Measurements from ENCODE around the gene PPIL4.

The PPIL4 gene

GRCh38 chr6:149458196-149458595 is 87.6 kb downstream of the PPIL4 start:
- H3K4me1 ChIP-seq (ENCODE audit: insufficient read depth, poor library complexity, severe bottlenecking) = peaks cover 5% of the 10 kb centered on the region
- H3K27me3 ChIP-seq (ENCODE audit: insufficient read depth, poor library complexity, severe bottlenecking) = no peaks in the 10 kb centered on the region

GRCh38 chr6:149457316-149457884 is 88.4 kb downstream of the PPIL4 start:
- no peak for DNase-seq (ENCODE audit: low spot score)

More at GRCh38 chr6:149458196-149458595, 87.6 kb downstream of the PPIL4 start:
- no peak for TF ChIP-seq CTCF (IDR thresholded peaks at IDR 0.05; ENCODE audit: poor library complexity, severe bottlenecking)
- no peak for DNase-seq (ENCODE audit: low spot score)
- no peak overlapping the region for H3K27ac ChIP-seq (ENCODE audit: poor library complexity, severe bottlenecking)
- no peaks in the 10 kb centered on the region for H3K9me3 ChIP-seq (ENCODE audit: severe bottlenecking)
- H3K36me3 ChIP-seq (ENCODE audit: low read depth) = no peaks in the 10 kb centered on the region
- H3K4me3 ChIP-seq (ENCODE audit: severe bottlenecking) = no peak overlapping the region
- no peak for ATAC-seq (ENCODE audit: low read depth)

DNA sequence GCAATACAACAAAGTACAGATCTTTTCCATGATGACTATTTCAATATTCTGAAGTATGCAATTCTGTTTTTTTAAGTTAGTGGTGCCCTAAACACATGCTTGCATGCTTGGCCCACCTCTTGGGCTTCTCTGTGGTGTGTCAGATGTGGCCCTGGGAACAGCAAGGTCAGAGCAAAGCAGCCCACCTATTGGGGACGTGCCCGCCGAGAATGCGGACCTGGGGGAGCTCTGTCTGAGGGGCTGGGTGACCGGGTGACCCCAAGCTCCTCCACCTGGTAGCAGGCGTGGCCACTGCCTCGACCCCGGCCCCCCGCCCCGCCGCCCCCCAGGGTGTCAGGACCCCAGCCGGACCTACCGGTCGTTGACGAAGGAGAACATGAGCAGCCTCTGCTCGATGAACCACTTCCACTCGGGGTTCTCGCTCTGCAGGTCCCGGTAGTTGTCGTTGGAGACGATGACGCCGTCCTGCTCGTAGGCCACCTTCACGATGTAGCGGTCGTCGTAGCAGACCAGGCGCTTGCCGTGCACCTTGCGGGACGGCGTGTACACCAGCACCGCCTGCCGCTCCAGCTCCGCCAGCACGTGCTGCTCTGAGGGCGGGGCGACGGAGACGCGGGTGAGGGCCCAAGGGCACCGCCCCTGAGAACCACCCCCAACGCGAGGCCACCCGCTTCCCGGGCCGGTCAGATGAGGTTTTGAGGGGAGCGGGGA is 89.4 kb downstream of the PPIL4 start:
- Histone ChIP-seq H3K4me1 (ENCODE audit: insufficient read depth, poor library complexity, severe bottlenecking) (peaks cover 5% of the 10 kb centered on the region), H3K27me3 (ENCODE audit: insufficient read depth, poor library complexity, severe bottlenecking) (no peaks in the 10 kb centered on the region), H3K36me3 (ENCODE audit: low read depth) (no peaks in the 10 kb centered on the region), H3K9me3 (ENCODE audit: severe bottlenecking) (no peaks in the 10 kb centered on the region), H3K4me3 (ENCODE audit: severe bottlenecking) (no peak overlapping the region), H3K27ac (ENCODE audit: poor library complexity, severe bottlenecking) (no peak overlapping the region)
- ATAC-seq (ENCODE audit: low read depth) (no peak), DNase-seq (ENCODE audit: low spot score) (no peak)
- no peak for TF ChIP-seq CTCF (IDR thresholded peaks at IDR 0.05; ENCODE audit: poor library complexity, severe bottlenecking)

More at GRCh38 chr6:149457316-149457884, 88.4 kb downstream of the PPIL4 start:
- peaks cover 5% of the 10 kb centered on the region for H3K4me1 ChIP-seq (ENCODE audit: insufficient read depth, poor library complexity, severe bottlenecking)
- no peaks in the 10 kb centered on the region for H3K9me3 ChIP-seq (ENCODE audit: severe bottlenecking)
- H3K27ac ChIP-seq (ENCODE audit: poor library complexity, severe bottlenecking) = no peak overlapping the region
- TF ChIP-seq CTCF (IDR thresholded peaks at IDR 0.05; ENCODE audit: poor library complexity, severe bottlenecking) = no peak
- H3K27me3 ChIP-seq (ENCODE audit: insufficient read depth, poor library complexity, severe bottlenecking) = no peaks in the 10 kb centered on the region
- no peaks in the 10 kb centered on the region for H3K36me3 ChIP-seq (ENCODE audit: low read depth)
- H3K4me3 ChIP-seq (ENCODE audit: severe bottlenecking) = no peak overlapping the region
- ATAC-seq (ENCODE audit: low read depth) = no peak

- ATAC-seq (ENCODE audit: low read depth) (no peak), DNase-seq (ENCODE audit: low spot score) (no peak)
- Histone ChIP-seq H3K4me1 (ENCODE audit: insufficient read depth, poor library complexity, severe bottlenecking) (peaks cover 5% of the 10 kb centered on the region), H3K4me3 (ENCODE audit: severe bottlenecking) (no peak overlapping the region), H3K36me3 (ENCODE audit: low read depth) (no peaks in the 10 kb centered on the region), H3K9me3 (ENCODE audit: severe bottlenecking) (no peaks in the 10 kb centered on the region), H3K27ac (ENCODE audit: poor library complexity, severe bottlenecking) (no peak overlapping the region), H3K27me3 (ENCODE audit: insufficient read depth, poor library complexity, severe bottlenecking) (peaks cover 3% of the 10 kb centered on the region)
- no peak for TF ChIP-seq CTCF (IDR thresholded peaks at IDR 0.05; ENCODE audit: poor library complexity, severe bottlenecking)
Measured at GRCh38 chr6:149455031-149455732, 90.7 kb downstream of the PPIL4 start.

Data from RWPE2 (cell line).